Mammary epithelial cell (primary cell): Measurements from ENCODE around the gene APOD.

Source experiments
- CTCF ChIP-seq, 2 donors: IDR thresholded peaks in 1 of 2; conservative IDR thresholded peaks in 1 of 2; 2 replicates each; pipeline ENCODE4 v1.5.1; 2011 to 2012; ENCODE audit warnings: inconsistent platforms in 2 of 2, low read length in 2 of 2, mild to moderate bottlenecking in 2 of 2, control low read depth in 1 of 2, low read depth in 1 of 2; ENCODE audit not compliant: insufficient read depth in 1 of 2; ENCODE audit errors: extremely low read depth in 1 of 2
- EZH2 ChIP-seq: IDR thresholded peaks from 2 replicates; pipeline ENCODE4 v1.6.1; 2012; ENCODE audit warnings: low read length, inconsistent platforms, borderline replicate concordance

GRCh38 chr3:195613468-195614069, 29.8 kb upstream of the APOD start:
- TF ChIP-seq CTCF (conservative IDR thresholded peaks at IDR 0.05 in 1 of 2, IDR thresholded peaks at IDR 0.05 in 1 of 2; ENCODE audit: extremely low read depth in 1 of 2, insufficient read depth in 1 of 2, low read depth in 1 of 2, low read length in 2 of 2) = no peak
- TF ChIP-seq EZH2 = no peak
